Right renal cortex interstitium (tissue), 3 donors: ENCODE data around the gene KRAS. TPM values are rescaled to one million over a fixed set of nuclear protein-coding genes. Genes with fewer than 3 reads are reported as not detected.

Experiments used
- DNase-seq, 3 donors: peaks; one replicate each; pipeline ENCODE4 v3.0.0-alpha.2; 2013; ENCODE audit warnings: low read depth in 3 of 3, low spot score in 2 of 3
- polyA plus RNA-seq, 3 donors: library from polyadenylated mRNA; unstranded; fragments of 120-200 nt; gene quantifications; one replicate each; pipeline ENCODE4 v1.2.1, GENCODE V29; 2013; ENCODE audit not compliant: insufficient read length in 3 of 3

The KRAS gene
- polyA plus RNA-seq, 3 donors: 35.6 to 36.8 (median 36.0) TPM

DNA sequence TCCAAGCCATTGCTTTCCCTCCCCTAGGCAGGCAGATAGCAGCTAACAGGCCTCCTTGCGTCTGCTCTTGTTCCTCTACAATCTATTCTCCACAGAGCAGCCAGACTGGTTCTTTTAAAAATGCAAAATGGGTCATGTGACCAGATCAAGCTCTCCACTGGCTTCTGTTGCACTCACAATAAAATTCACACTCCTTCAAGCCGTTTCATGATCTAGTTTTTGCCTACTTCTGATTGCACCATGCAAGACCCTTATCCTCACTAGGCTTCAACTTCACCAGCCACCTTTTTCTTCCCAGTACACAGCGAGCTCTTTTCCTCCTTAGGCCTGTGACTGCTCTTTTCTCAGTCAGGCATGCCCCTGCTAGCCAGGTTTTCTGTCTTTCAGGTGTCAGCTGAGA is 6.1 kb upstream of the KRAS start:
- no peak for DNase-seq

DNA sequence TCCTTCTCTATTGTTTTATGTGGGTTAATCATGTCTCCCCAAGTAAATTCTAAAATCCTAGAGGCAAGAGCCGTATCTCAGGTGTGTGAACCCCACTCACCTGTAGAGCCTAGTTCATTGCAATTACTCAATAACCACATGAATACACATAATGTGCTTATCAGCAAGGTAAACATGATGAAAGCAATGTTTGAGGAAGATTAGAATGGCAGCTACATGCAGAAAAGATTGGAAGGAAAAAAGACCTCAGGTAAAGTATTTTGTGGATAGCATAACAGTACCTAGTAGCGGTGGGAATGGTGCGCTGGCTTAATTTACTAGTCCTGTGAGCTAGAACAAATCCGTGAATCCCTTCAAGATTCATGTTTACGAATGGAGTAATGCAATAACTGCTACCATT is 5.3 kb upstream of the KRAS start:
- no peak for DNase-seq

DNA sequence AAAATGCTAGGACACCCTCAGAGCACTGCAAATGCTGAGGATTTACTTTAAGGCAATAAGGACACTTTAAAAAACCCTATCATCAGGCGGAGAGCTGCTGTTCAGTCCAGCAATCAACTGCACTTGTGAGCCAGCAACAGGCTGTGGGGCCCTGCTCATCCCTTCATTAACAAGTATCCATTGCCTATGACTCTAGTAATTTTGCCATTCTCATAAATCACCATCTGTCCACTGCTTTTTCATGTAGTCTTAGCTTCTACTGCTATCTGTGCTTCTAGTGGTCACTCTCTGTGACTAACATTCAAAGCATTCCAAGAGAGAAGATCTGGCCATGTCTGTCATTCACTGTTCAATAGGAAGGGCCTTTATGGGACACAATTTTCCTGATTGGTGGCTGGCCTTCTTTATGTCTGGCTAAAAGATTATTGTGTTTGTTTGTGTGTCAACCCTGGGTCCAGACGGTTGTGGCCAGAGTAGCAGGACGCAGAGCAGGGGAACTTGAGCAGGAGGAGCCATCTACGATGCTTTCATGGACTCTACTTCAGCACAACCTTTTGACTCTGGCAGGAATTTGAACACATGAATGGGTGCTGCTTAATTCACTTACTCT is 3.6 kb upstream of the KRAS start:
- DNase-seq: no peak

DNA sequence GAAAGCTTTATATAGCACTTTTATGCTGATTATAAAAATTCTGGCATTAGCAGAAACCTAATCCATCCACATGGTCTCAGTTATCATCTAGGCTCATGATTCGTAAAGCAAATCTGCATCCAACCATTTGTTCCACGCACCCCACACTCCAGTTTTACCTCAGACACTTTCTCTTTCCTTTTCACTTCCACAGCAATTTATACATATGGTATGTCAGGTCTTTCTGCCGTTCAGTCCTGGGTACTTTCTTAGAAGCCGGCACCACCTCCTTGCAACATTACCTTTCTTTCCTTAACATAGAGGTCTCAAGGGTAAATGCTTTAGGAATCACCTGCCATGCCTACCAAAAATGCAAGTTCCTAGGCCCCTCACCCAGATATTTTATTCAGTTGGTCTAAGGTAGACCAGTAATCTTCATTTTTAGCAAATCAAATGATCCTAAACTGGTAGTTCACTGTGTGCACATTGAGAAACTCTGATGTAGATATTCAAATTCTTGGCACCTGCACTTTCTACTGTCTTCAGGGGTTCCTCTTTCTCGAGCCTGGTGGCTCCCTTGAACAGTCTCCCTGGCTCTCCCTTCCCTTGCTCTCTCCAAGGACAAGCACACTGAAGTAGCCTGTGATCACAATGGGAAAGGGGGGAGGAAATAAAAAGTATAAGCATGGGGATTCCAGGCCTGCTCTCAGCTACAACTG is 2.8 kb upstream of the KRAS start:
- DNase-seq: no peak

DNA sequence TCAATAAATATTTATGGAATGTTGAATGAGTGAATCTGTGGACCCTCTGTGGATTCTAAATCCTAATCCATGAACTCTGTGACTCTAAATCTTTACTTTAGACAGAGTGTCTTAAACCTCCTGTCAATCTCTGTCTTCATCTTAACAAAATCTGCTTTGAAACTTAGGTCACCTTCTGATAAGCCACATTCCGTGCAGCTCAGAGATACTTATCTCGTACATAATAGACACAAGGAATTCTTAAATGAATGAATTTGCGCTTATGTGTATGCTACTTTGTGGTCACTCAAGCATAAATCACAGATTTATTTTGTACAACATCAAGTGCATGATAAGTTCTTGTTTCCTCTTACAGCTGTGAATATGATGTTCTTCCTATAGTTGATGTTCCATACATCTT is 2.2 kb upstream of the KRAS start:
- no peak for DNase-seq

DNA sequence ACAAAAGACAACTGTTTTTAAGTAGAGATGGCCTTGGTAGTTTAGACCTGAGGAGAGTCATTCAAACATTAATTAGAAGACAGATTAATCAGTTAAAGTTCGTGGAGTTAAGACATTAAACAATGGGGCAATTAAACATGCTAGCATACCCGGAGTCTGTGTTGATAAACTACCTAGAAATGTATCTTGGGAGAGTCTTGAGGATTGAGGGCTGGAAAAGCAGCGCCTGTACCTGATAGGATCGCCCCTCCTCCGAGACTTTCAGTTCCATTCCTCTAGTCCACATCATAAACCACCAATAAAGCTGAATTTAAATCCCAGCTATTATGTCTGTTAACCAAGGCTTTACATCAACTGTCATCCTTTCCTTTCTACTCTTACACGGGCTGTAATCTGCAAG is 1.0 kb upstream of the KRAS start:
- no peak for DNase-seq

DNA sequence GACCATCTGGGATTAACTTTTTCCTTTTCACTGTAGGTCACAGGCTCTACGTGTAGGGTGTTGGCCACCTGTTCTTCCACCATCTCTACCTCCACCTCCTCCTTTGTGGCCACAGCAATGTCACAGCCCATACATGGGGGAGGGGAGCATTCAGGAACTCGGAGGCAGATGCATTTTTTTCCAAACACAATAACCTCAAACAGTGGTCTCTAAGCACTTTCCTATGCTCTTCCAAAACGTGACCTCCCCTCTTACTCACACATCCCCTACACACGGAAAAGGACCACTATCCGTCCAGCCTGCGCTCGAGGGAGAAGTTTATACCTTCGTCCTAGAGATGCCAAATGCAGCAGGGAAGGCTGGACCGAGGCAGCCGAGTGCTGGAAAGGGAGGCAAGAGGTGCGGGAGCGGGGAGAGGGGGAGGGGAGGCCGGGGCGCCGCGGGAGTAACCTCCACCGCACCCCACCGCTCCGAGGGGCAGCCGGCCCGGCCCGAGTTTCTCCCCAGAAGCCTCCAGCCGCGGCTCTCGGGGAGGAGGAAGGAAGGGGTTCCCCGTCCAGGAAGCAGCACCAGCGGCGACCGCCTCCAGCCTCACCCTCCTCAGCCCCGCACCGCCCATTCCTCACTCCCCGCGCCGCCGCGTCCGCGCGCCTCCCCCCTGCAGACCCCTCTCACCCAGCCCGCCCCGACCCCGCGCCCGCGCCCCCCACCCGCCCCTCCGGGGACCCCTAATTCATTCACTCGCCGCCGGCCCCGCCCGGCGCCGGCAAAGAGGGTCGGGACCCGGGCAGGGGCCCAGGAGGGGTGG is 594 bp downstream of the KRAS start:
- DNase-seq: peak in 1 of 3 donors; percentile 41

DNA sequence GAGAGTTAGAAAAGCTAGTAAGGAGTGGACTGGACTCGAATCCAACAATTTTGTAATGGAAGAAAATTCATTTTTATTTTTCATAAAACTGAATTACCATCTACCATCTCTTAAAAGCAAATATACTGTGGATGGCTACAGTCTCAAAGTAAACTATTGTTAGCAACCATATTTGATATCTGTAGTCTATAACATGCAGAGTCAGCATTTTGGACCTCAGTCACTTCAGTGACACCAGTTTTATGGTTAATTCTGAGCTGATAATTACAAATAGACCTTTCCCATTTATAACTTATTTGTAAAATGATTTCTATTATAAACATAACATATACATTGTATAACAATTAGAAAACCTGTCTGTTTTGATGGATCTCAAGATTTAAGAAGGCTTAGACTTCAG is 2.0 kb downstream of the KRAS start:
- no peak for DNase-seq

DNA sequence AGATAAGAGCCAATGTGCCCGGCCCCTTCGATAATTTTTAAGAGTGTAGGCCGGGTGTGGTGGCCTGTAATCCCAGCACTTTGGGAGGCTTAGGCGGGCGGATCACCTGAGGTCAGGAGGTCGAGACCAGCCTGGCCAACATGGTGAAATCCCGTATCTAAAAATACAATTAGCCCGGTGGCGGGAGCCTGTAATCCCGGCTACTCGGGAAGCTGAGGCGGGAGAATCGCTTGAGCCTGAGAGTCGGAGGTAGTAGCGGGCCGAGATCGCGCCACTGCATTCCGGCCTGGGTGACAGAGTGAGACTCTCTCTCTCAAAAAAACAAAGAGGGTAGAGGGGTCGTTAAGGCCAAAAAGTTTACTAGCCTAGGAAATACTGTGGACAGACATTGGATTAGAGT is 2.6 kb downstream of the KRAS start:
- DNase-seq: no peak

DNA sequence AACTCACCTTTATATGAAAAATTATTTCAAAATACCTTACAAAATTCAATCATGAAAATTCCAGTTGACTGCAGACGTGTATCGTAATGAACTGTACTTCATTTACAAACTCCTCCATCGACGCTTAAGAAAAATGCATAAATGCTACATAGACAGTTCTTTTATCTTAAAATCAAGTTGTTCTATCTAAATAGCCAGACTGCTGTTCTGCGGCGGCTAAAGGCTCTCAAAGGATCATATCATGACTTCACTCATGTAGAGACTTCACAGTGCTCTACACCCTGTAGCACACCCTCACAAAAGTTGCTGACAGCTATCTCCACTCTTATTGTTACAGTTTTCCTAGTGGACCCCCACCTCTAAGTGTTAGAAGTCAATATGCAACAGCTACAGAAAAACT is 5.2 kb downstream of the KRAS start:
- no peak for DNase-seq

DNA sequence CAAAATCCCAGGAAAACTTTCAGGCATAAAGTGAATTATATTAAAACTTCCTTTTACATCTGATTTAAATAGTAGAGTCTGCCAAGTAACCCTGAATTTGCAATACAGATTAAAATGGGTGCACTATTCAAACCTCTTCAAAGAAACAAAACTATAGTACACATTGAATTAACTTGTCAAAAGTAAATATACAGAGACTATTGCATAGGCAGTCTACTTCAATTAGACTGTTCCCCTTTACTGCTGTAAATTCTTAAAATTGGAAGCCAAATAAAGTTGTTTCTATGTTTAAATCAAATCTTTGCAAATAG is 7.1 kb downstream of the KRAS start:
- DNase-seq: no peak

DNA sequence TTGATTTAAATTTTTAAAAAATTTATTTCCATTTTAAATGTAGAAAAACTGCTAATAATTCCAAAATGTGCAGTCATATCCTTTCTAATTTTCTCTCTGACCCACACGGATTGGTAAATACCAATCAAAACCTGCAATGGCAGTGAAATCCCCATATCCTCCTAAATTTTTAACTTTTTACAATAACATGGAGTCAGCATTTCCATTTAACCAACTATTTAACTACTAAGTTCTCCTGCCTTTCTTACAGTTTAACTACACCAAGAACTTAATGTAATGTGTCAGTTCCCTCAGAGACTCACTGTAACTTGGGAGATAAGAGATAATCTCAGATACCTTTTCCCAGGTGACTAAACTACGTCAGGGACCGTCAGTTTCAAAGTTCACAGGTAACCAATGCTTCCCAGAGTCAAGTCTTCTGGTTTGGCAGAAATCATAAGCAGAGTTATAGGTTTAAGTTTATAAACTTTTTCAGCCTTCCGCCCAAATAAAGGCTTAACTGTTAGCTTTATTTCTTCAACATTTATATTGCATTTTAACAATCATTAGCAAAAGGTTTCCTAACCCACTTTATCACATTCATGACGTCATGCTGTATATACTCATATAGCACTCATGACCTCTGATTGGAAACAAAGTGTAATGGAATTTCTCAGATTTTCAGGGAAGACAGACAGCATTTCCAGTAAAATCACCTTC is 7.6 kb downstream of the KRAS start:
- no peak for DNase-seq

DNA sequence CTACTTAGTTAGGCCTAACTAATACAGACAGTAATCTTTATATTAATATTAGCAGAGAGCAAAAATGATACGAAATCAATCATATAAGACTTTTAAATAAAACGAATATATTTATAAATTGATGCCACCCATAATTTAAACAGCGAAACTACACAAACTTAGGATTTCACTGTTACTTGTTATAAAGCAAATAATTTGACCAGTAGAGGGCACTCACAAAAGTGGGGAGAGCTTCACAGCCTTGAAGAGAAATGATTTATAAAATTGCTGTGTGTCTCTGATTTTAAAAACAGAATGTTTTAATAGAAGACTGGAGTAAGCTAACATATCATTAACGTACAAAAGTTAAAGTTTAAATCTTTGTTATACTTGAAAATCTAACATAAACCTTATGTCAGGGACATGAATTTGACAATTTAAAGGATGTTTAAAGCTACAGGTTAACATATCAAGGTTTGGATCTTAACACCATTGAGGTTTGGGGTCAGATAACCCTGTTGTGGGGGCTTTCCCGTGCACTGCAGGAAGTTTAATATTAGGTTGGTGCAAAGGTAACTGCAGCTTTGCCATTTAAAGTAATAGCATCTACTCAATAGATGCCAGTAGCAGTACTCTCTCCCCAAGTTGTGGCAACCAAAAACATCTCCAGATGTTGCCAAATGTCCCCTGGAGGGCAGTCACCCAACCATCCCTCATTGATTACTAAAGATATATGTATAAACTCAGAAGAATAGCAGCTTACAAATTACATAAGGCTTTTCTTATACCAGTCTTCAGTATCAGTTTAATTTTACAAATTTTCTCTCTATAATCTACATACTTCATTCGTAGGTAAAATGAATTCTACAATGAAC is 9.3 kb downstream of the KRAS start:
- DNase-seq: no peak

DNA sequence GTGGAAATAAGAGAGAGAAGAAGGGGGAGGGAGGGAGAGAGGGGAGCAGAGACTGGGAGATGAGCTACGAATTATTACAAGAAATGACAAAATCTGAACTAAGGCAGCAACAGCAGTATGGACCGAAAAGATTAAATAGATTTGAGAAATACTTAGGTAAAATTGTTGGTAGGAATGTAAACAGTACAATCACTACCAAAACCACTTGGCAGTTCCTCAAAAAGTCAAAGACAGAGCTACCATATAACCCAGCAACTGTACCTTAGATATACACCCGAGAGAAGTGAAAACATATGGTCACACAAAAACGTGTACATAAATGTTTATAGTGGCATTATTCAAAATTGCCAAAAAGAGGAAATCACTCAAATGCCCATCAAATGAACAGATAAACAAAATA is 14.1 kb downstream of the KRAS start:
- DNase-seq: no peak

DNA sequence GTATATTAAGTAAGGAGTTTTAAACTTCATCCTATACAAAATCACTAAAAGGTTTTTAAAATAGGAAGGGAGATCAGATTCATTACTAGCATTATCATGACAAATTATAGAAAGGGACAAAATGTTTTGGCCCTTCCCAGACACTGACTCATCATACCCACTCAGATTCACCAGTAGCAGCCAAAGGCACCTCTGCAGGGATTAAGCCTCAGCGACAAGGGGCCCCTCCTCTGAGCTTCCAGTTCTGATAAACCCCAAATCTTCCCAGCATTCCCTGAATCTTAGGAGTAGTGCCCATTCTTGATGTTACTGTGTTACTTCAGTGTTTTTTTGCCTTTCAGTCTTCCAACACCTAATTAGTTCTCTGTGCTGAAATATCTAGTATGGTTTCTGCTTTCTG is 14.5 kb downstream of the KRAS start:
- no peak for DNase-seq

DNA sequence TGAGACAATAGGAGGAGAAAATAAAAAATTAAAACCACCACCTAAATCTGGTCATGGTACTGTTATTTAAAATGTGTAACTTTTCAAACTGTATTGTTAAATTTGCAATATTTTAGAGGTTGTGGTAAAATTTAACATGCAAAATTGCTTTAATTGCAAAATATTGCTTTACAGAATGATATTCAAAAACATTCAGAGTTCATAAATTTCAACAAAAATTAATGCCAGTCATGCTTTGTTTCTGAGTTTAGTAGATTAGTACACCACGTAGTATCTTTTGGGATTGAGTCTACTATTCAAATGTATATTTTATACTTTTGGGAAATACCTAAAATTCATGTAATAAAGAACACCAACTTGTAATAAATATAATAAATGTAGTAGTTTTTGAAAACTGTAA is 37.4 kb downstream of the KRAS start:
- DNase-seq: no peak

DNA sequence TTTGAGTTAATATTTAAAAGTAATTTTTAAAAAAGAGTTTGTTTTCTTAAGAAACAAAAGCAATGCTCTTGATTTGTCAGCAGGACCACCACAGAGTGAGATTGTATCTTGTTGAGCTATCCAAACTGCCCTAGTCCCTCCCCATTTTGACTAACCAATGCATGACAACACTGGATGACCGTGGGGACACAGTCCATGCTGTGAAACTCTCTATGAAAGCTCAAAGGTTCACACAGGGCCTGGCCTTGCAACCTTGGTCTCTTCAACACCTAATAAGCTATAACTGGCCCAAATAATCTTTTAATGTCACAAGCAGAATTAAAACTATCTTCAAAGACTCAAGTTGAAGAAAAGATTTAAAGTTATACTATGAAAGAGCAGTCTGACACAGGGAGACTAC is 42.2 kb downstream of the KRAS start:
- DNase-seq: no peak

DNA sequence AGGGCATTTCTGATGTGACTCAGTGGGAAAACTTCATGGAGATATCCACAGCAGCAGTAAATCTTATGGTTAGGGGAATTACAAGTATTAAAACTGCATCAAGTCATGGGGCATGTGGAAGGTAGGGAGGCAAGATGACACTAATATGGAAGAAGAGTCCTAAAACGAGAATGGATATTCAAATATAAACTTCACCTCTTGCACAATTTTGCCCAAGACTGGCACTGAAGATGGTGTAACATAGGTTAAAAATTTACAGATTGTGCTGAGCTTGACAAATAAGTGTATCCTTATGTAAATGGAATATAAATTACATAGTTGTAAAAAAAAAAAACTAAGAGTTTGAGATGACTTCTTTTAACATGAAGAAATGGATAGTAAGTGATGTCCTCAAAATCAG is 42.9 kb downstream of the KRAS start:
- DNase-seq: no peak

DNA sequence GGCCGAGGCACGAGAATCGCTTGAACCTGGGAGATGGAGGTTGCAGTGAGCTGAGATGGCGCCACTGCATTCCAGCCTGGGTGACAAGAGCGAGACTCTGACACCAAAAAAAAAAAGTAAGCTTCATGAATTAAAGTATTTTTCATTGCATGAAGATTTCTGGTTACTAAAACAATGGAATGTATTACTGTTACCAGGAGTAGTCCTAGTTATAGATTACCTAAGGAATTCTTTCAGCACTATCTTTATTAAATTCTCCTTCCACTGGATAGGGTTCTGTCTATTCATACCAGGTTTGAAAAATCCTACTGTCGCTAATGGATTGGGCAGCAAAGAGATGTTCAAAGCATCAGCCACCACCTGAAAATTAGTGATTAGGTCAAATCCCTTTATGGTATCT is 43.3 kb downstream of the KRAS start:
- no peak for DNase-seq

DNA sequence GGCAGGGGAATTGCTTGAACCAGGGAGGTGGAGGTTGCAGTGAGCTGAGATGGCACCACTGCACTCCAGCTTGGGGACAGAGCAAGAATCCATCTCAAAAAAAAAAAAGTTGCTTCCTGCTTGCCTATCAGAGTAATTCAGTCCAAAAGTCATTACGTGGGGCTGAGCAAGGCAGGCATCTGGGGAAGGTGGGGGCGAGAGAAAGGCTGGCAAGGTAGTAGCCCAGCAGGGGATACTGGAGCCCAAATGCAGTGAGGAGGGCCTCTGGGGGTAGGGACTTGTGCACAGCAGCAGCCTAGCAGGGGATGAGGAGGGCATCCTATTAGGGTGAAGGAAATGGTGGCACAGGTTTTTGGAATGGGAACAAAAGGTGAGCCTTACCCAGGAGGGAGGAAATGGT is 48.6 kb downstream of the KRAS start:
- no peak for DNase-seq

DNA sequence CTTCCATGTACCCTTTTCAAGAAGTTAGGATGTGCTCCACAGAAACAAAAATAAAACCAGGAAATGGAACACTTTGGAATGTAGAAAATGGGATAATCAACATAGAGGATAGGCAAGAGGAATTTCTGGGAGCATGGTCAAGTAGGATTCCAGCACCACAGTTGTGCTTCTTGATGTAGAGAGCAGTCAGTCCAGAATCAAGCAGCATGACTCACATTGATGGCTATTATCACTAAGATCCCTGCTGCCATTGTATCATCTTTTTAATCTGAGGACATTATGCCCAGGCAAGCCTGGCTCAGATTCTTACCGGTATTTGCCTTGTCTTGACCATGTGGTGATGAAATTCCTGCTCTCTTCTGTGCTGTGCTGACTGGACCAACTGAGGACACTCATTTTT is 50.0 kb downstream of the KRAS start:
- no peak for DNase-seq
